GM18507 (cell line): ENCODE results near the gene COL4A2.
"Not testable (repeated sequence)": the region's sequence is repeated elsewhere in the genome, so short reads cannot be mapped to it uniquely, and the experiment has no call there.

Experiments
- DNase-seq: peaks from one replicate; pipeline ENCODE4 v3.0.0; 2011; ENCODE audit warnings: low read depth; ENCODE audit not compliant: insufficient read length; ENCODE audit errors: extremely low spot score
- FAIRE-seq: peaks from 2 replicates; lab custom pipeline; 2011; peaks lifted over from hg19 to GRCh38; lab: Jason Lieb, UNC

Gene COL4A2

DNA sequence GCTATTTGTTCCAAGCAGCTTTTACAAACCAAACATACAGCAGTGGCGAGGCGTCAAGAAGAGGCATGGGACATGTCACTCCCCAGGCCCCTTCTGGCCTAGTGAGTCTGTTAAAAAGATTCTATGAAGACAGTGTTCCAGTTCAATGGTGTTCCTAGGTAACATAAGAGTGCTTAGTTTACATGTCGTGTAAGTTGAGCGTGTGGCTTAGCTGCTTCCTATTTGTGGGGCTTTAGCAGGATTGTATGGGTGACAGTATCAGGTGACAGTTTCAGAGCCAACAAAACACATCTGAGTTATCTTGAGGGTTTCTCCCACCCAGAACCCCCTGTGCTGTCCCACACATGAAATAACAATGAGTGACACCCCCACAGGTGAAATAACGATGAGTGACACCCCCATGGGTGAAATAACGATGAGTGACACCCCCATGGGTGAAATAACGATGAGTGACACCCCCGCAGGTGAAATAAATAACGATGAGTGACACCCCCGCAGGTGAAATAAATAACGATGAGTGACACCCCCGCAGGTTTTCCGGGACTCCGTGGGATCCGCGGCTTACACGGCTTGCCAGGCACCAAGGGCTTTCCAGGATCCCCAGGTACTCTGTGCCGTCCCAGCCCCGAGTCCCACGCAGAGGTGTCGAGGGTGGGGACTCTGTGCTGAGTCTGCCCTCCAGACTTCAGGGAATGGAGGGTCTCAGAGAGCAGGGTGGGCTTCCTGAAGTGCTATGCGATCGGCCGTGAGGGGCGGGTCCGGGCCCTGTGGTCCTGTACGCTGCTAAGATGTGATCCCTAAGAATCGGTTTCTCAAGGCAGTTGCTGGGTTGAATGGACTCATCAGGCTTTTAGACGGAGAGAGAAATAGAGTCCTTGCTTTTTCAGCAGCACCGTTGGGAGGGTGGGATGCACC lies 185.9 kb downstream of the COL4A2 start:
- no peak for DNase-seq
- no peak for FAIRE-seq

DNA sequence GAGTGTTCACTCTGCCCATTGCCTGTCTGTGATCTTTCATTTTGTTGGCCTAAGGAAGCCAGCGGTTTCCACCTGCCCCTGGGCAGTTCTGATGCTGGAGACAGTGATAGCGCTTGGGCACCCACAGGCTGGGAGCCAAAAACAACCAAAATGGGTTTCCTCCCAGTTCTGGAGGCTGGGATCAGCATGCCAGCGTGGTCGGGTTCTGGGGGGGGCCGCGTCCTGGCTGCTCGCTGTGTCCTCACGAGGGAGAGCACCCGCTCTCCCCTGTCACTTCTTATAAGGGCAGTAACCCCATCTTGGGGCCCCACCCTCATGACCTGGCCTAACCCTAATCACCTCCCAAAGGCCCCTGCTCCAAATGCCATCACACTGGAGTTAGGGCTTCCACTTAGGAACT lies 186.5 kb downstream of the COL4A2 start:
- DNase-seq (no peak), FAIRE-seq (no peak)

DNA sequence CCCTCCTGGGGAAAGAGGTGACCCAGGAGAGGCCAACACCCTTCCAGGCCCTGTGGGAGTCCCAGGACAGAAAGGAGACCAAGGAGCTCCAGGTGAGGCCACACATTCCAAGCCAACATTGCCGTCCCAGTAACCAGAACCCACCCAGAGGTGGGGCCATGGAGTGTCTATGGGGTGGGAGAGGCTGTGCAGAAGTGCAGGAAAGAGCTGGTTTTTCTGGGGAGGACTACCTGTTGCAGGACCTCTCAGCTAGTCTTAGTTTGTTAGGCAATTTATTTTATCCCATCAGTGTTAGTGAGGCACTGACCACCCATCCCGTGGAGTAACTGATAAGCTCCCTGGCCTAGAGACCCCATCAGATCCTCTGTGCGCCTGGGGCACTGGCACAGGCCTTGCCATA lies 188.3 kb downstream of the COL4A2 start:
- FAIRE-seq = no peak
- DNase-seq = no peak

DNA sequence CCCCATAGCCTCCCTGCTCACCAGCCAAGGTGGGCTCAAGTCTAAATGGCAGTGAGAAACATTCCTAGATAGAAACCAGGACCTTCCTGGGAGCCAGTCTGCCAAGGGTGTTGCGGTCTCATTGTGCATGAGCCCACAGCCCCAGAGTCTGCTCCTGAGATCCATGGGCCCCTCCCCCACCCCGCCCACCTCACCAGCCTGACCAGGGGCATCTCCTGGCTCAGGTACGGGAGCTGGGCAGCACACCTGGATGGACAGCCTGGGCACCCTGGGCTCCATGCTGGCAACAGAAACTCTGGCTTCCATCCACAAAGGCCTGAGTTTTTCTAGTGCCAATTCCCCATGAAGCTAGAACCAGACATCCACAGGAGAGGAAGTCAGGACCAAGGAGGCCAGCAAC lies 188.8 kb downstream of the COL4A2 start:
- no peak for DNase-seq
- no peak for FAIRE-seq

DNA sequence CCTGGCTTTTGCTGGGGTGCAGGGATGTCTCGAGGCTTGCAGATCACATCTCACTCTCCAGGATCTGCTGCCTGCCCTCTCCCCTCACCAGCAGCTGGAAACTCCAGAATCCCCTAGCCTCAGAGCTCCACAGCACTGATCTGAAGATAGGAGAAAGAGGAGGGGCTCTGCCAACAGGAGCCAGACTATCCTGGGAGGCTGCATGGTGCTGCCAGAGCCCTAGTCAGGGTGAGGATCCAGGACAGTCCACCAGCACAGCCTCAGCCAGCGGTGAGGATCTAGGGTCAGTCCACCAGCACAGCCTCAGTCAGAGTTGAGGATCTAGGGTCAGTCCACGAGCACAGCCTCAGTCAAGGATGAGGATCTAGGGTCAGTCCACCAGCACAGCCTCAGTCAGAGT lies 189.2 kb downstream of the COL4A2 start:
- no peak for FAIRE-seq
- no peak for DNase-seq

DNA sequence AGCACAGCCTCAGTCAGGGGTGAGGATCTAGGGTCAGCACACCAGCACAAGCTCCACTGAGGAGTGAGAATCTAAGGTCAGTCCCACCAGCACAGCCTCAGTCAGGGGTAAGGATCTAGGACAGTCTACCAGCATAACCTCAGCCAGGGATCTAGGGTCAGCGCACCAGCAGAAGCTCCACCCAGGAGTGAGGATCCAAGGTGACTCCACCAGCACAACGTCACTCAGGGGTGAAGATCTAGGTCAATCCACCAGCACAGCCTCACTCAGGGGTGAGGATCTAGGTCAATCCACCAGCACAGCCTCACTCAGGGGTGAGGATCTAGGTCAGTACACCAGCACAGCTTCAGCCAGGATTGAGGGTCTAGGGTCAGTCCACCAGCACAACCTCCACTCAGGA lies 189.9 kb downstream of the COL4A2 start:
- DNase-seq (no peak), FAIRE-seq (no peak)

DNA sequence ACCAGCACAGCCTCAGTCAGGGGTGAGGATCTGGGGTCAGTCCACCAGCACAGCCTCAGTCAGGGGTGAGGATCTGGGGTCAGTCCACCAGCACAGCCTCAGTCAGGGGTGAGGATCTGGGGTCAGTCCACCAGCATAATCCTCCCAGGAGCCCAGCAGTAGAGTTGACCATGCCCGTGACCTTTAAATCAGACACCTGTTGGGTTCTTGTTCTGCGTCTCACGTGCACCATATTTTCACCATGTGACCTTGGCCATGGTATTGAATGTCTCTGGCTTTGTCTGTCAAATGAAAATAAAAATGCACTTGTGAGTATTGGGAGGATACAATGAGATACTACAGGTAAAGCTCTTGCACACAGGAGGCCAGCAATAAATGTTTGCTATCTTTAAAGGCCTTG lies 190.8 kb downstream of the COL4A2 start:
- FAIRE-seq, DNase-seq: not testable (repeated sequence)

DNA sequence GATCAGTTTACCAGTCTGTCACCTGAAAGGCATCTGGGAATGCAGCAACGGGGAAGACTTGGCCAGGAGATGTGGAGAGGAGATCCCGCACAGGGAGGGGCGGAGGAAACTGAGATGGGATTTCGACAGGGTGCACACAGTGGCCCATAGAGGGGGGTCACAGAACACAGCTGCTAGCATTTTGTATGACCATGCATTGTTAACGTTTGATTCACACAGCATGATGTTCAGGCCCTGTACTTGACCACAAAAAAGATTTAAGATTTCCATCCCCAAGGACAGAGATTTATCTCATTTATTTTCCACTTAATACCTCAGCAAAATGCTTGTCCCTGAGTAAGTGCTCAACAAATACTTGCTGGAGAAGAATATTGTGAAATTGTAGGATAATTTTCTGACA lies 191.2 kb downstream of the COL4A2 start:
- FAIRE-seq = no peak
- DNase-seq = no peak

DNA sequence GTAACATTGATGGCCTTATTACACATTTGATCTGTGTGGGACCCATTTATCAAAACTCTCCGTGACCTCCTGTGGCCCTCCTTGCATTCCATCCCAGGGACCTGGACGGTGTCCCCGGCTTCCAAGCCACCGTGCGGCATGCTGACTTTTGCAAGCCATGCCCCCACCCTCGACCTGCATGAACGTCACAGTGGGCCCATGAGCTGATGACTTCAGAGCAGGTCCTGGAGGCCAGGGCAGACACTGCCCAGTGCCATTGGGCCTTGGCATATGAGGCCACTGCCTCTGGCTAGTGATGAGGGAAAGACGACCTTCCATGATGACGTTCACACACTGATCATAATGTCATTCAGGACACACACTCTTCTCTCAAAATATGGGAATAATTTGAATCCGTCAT lies 191.7 kb downstream of the COL4A2 start:
- FAIRE-seq = no peak

DNA sequence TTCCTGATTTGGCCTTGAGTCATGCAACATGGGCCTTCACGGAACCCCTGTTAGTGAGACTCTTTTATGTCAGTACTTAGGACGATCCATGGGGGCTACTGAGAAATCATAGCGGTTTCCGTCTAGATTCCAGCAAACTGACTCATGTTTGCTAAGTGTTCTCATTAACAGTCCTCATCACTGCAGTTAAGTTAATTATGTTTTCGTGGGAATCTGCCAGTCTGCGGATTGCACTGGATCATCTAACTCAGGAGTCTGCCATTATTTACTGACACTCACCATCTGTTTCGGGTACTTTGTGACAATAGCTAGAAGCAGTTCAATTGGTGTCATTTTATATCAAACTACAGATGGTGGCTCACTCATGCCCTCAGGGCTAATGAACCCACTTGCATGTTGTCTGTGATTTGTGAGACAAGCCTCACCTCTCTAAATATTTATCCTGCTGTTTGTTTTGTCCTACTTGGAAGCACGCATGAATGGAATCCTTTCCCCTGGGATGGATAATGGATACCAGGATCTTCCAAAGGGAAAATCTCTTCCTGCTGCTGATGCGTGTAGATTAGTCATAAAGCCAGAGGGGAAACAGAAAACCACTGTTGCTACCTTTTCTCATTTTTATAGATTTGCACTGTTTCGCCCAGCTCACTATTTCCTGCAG lies 192.7 kb downstream of the COL4A2 start:
- FAIRE-seq (no peak), DNase-seq (no peak)

More for the DNA sequence above, 191.7 kb downstream of the COL4A2 start:
- DNase-seq = no peak

DNA sequence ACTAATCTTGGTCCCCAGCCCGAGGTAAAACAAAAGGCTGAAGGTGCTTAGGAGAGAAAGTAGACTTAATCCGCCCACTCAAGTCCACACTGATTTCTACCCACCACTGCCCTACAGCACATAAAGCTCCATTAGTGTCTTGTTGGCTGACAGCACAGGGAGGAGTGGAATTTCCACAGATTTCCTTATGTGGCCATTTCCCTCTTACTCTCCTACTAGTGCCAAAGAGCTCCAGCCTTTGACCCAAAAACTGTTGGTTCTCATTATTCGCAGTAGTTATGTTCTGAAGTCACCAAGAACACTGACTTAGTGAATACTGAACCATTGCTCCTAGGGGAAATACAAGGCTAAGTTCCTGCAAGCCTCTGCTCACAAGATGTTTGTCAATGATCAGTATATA lies 193.3 kb downstream of the COL4A2 start:
- FAIRE-seq (no peak), DNase-seq (no peak)

DNA sequence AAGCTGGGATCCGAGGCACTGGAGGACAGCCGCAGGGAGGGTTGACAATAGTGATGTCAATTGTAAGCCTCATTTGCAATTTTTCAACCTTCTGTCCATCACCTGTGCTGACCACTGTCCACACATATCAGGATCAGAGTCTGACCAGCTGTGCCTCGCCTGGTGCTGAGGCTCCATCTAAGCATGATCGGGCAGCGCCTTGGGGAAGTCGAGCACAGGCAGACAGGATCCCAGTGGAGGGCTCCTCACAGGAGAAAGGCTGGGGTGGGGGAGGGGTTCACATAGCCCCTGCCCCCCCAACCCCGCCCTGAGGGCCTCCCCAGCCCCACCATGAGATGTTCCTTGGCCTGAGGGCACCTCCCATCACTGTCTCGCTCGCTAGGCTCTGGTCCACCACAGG lies 194.1 kb downstream of the COL4A2 start:
- no peak for FAIRE-seq
- DNase-seq = no peak

DNA sequence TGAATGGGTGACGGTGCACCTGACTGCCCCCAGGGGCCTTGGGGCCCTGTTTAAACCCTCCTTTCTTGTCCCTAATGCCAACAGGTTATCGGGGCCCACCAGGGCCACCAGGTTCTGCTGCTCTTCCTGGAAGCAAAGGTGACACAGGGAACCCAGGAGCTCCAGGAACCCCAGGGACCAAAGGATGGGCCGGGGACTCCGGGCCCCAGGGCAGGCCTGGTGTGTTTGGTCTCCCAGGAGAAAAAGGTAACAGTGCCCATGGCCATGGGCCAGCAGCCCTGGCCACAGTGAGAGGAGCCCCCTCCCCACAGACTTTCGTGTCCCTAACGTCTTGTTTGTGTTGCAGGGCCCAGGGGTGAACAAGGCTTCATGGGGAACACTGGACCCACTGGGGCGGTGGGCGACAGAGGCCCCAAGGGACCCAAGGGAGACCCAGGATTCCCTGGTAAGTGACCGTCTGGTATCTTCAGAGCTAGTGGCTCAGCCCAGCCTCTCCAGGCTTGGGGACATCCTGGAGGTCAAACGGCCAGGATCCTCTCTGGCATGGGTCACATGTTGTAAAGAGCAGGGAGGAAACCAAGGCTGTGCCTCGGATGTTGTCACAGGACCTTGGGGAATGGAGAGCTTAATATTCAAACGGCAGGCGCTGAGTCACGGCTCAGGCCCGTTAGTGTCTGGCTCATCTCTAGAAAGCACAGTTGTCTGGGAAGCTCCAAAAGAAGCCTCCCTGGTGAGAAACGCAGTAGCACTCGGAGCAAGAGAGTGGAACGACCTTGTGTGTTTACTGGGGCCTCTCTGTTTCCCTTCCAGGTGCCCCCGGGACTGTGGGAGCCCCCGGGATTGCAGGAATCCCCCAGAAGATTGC lies 196.2 kb downstream of the COL4A2 start:
- FAIRE-seq = no peak
- no peak for DNase-seq

DNA sequence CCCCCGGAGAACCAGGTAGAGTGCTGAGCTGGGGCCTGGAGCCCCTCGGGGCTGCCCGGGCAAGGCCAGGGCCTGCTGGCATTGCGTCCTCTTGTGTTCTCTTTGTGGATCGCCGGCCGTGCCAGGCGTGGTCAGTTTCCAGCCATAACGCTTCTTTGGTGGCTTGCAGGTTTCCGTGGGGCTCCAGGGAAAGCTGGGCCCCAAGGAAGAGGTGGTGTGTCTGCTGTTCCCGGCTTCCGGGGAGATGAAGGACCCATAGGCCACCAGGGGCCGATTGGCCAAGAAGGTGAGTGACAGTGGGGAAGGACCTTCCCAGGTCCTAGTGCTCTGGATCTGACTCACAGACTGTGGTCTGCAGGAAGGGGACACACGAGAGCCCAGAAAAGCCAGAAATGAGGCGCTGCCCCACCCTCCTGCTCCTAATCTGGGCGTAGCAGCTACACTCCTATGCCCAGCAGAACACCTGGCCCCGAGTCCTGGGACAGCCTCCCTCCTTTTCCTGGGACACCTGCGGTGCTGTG lies 197.0 kb downstream of the COL4A2 start:
- no peak for DNase-seq
- FAIRE-seq = no peak

DNA sequence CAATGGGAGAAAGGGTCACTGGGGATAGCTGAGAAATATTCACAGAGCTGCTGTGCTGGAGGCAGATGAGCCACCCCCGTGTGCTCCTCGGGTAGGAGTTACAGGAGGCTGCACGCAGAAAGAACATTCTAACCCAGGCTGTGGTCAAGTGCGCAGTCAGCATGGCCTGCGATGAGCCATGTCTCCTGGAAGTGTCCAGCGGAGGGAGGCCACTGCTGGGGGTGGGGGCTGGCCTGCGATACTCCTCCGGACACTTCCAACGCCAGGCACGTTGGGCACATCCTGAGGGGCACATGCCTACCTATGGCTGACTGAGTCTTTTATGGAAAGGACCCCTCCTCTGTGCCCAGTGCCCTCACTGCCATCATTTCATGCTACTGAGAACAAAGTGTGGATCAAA lies 198.5 kb downstream of the COL4A2 start:
- FAIRE-seq = no peak
- no peak for DNase-seq

DNA sequence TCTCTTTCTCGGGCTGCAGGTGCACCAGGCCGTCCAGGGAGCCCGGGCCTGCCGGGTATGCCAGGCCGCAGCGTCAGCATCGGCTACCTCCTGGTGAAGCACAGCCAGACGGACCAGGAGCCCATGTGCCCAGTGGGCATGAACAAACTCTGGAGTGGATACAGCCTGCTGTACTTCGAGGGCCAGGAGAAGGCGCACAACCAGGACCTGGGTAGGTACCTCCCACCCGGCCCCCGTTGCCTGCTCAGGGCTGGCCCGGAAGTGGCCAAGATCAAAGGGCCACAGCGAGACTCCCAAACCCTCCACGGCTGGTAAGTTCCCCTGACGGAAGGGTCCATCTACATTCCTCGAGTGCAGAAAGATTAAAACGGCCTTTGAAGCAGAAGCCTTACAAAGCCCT lies 199.3 kb downstream of the COL4A2 start:
- FAIRE-seq = no peak

DNA sequence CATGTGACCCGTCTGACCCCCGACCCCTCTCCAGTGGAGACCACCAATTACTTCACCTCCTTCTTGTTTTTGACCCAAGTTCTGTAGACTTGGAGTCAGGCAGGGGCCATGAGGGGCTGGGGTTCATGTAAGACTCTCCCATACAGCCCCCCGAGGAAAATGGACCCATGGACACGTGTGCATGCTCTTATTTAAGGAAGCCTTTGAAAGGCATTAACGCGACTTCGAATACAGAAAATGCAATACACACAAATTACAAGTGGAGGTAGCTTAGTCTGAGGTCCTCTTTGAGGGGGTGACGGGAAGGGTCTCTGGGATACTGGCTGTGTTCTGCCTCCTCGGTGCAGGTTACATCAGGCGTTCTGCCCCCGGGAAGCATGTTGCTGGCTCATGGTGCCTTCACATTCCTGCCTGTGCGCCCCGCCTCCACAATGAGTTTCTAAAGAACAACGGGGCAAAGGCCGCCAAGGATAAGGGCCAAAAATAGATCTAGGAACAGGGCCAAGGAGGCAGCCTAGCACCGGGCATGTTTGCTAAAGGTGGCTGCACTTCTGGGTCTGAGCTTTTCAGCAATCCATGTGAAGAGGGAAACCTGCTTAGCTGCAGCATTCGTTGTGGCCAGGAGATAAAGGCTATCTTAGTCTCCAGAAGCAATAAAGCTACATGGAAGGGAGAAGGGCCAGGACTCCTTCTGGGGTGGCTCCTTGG lies 199.9 kb downstream of the COL4A2 start:
- FAIRE-seq = no peak
- no peak for DNase-seq

More for the DNA sequence above, 199.3 kb downstream of the COL4A2 start:
- no peak for DNase-seq

DNA sequence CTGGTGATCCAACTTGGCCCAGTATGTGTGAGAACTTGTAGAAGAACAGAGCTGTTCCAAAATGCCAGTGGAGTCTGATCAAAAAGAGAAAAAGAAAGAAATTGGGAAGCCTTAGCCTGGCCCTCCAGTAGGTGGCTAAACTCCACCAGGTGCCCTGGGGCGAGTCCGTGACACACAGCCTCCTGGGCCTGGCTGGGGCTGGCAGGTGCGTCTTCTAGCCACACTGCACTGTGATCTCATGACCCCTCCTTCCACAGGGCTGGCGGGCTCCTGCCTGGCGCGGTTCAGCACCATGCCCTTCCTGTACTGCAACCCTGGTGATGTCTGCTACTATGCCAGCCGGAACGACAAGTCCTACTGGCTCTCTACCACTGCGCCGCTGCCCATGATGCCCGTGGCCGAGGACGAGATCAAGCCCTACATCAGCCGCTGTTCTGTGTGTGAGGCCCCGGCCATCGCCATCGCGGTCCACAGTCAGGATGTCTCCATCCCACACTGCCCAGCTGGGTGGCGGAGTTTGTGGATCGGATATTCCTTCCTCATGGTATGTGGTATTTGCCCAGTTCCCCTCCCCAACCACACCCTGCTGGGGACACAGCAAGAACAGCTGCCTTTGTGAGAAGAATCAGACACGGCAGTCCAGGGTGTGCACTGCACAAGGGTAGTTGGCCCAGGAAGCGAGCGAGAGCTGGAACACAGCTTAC lies 200.7 kb downstream of the COL4A2 start:
- no peak for DNase-seq
- no peak for FAIRE-seq

DNA sequence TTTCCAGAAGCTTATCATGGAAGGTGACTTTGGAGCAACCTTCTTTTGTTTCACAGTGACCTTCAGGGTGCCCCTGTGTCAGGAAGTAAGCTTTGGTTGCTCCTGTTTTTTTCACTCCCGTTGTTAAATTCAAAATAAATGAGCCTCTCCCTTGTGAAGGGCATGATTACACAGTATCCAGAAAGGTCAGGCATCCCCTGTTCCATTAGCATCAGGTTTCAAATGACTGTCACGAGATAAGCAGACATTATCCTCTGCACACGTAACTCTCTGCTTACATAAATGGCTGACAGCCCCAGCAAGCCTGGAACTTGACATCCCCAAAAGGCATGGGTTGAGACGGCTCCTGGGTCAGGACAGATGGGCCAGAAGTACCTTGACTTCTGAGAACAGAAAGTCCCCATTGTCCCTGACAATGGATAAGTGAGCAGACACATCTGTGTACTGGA lies 202.4 kb downstream of the COL4A2 start:
- FAIRE-seq (no peak), DNase-seq (no peak)
